Iris pigment epithelial cell (primary cell): ENCODE results near the gene NUP210.

Experiments used
- DNase-seq: peaks from one replicate; pipeline ENCODE4 v3.0.0-alpha.2; 2011; ENCODE audit warnings: low read depth

Gene NUP210

GRCh38 chr3:13274551-13275332, 145.4 kb downstream of the NUP210 start:
- DNase-seq = no peak

GRCh38 chr3:13274125-13274524, 146.0 kb downstream of the NUP210 start:
- no peak for DNase-seq

- DNase-seq = no peak
Measured at GRCh38 chr3:13273604-13274105, 146.5 kb downstream of the NUP210 start.

- no peak for DNase-seq
Measured at GRCh38 chr3:13272831-13273603, 147.1 kb downstream of the NUP210 start.

- DNase-seq = no peak
Measured at GRCh38 chr3:13269711-13270378, 150.3 kb downstream of the NUP210 start.

- no peak for DNase-seq
Measured at GRCh38 chr3:13268961-13269441, 151.1 kb downstream of the NUP210 start.

- DNase-seq = no peak
Measured at GRCh38 chr3:13268120-13268519, 152.0 kb downstream of the NUP210 start.

GRCh38 chr3:13266651-13267362, 153.3 kb downstream of the NUP210 start:
- no peak for DNase-seq
